Lower leg skin (tissue), 4 donors: ENCODE measurements around the gene DOCK3. TPM values are rescaled to one million over a fixed set of nuclear protein-coding genes. Genes with fewer than 3 reads are reported as not detected.
"Not testable (repeated sequence)": the region's sequence is repeated elsewhere in the genome, so short reads cannot be mapped to it uniquely, and the experiment has no call there.

Experiments
- DNase-seq, 2 donors: peaks; one replicate each; pipeline ENCODE4 v3.0.0-alpha.2; 2019; ENCODE audit warnings: low spot score in 2 of 2
- H3K4me3 ChIP-seq: fragments of 200-600 bp; sonication (generic); 2 replicates; pipeline ENCODE4 v1.5.1; 2017; ENCODE audit warnings: mild to moderate bottlenecking, low read depth; ENCODE audit not compliant: poor library complexity, severe bottlenecking
- CTCF ChIP-seq, 3 donors: fragments of 450-650 bp; IDR thresholded peaks; one replicate each; pipeline ENCODE4 v1.5.1; 2016; ENCODE audit warnings: antibody characterized with exemption in 3 of 3, mild to moderate bottlenecking in 3 of 3, moderate library complexity in 2 of 3
- POLR2A ChIP-seq, 2 donors: fragments of 450-650 bp; IDR thresholded peaks; one replicate each; pipeline ENCODE4 v1.6.1; 2016 to 2017; ENCODE audit warnings: antibody characterized with exemption in 2 of 2, mild to moderate bottlenecking in 1 of 2, moderate library complexity in 1 of 2
- WGBS, 2 donors: methylation state at CpG; one replicate each; pipeline ENCODE4 v1.1.5; 2018; 5-methylcytosine and 5-hydroxymethylcytosine counted together
- intact Hi-C: fragments of 100-400 bp; cut with DNase I; formaldehyde crosslinking; loops from one replicate; pipeline ENCODE4 v1.15.0; 2023; ENCODE audit warnings: low total_unique reads
- total RNA-seq, 4 donors: library from RNA; depleted of rRNA; stranded (reverse); fragments of >200 nt; gene quantifications; one replicate each; pipeline ENCODE4 v1.1.0, GENCODE V29; 2016

DOCK3 gene
- total RNA-seq, 4 donors from 2014 or later, result 2.0 to 4.5 (median 3.0) TPM

GRCh38 chr3:51307458-51307857 lies 632.7 kb downstream of the DOCK3 start:
- intact Hi-C loops, result no loop called here
- H3K4me3 ChIP-seq, result no peak overlapping the region
- no peak for DNase-seq
- 79 to 83% methylated on average over 2 of the region's 2 CpGs for WGBS, 2 donors
- TF ChIP-seq POLR2A (IDR thresholded peaks at IDR 0.05) (no peak), CTCF (IDR thresholded peaks at IDR 0.05) (no peak)

- intact Hi-C loops, result not testable (repeated sequence)
- 80 to 89% methylated on average over 3 of the region's 5 CpGs for WGBS, 2 donors
Observed at GRCh38 chr3:51307945-51308607, 633.3 kb downstream of the DOCK3 start.

GRCh38 chr3:51311055-51311454 lies 636.3 kb downstream of the DOCK3 start:
- H3K4me3 ChIP-seq, result no peak overlapping the region
- intact Hi-C loops, result no loop called here
- no peak for DNase-seq
- TF ChIP-seq CTCF (IDR thresholded peaks at IDR 0.05) (no peak), POLR2A (IDR thresholded peaks at IDR 0.05) (no peak)
- WGBS, 2 donors, result 38 to 49% methylated on average over 1 of the region's 1 CpG

More at GRCh38 chr3:51307945-51308607, 633.3 kb downstream of the DOCK3 start:
- DNase-seq, H3K4me3 ChIP-seq: not testable (repeated sequence)

GRCh38 chr3:51328206-51328605 lies 653.5 kb downstream of the DOCK3 start:
- no peak overlapping the region for H3K4me3 ChIP-seq
- 86 to 94% methylated on average over 2 of the region's 2 CpGs for WGBS, 2 donors
- intact Hi-C loops, result no loop called here
- no peak for DNase-seq
- no peak for TF ChIP-seq POLR2A (IDR thresholded peaks at IDR 0.05)
- no peak for TF ChIP-seq CTCF (IDR thresholded peaks at IDR 0.05)

GRCh38 chr3:51330046-51330445 lies 655.3 kb downstream of the DOCK3 start:
- DNase-seq, result no peak
- intact Hi-C loops, result no loop called here
- no peak for TF ChIP-seq CTCF (IDR thresholded peaks at IDR 0.05)
- no peak for TF ChIP-seq POLR2A (IDR thresholded peaks at IDR 0.05)
- no peak overlapping the region for H3K4me3 ChIP-seq
- 68 to 73% methylated on average over 2 of the region's 2 CpGs for WGBS, 2 donors

- no peak overlapping the region for H3K4me3 ChIP-seq
- no peak for DNase-seq
- WGBS, 2 donors, result 94 to 100% methylated on average over 1 of the region's 1 CpG
- intact Hi-C loops, result no loop called here
- TF ChIP-seq CTCF (IDR thresholded peaks at IDR 0.05) (no peak), POLR2A (IDR thresholded peaks at IDR 0.05) (no peak)
Observed at GRCh38 chr3:51332156-51332555, 657.4 kb downstream of the DOCK3 start.
